Hepatocyte (in vitro differentiated cells): ENCODE data around the gene GAB1.

Experiments
- CTCF ChIP-seq: fragments of 200-600 bp; sonication (generic); IDR thresholded peaks from 2 replicates; pipeline ENCODE4 v1.5.1; 2016; ENCODE audit warnings: antibody characterized with exemption, mild to moderate bottlenecking; ENCODE audit not compliant: poor library complexity
- EZH2 ChIP-seq: fragments of 200-600 bp; sonication (generic); IDR thresholded peaks from 2 replicates; pipeline ENCODE4 v1.6.1; 2016; ENCODE audit warnings: antibody characterized with exemption, mild to moderate bottlenecking, borderline replicate concordance
- EZH2phosphoT487 ChIP-seq: fragments of 200-600 bp; sonication (generic); IDR thresholded peaks from one replicate; pipeline ENCODE4 v1.6.1; 2018; ENCODE audit warnings: antibody characterized with exemption, mild to moderate bottlenecking, low read depth, moderate library complexity; ENCODE audit not compliant: unreplicated experiment, severe bottlenecking

- TF ChIP-seq EZH2phosphoT487 (no peak), CTCF (no peak), EZH2 (no peak)
These were observed 60.0 kb downstream of the GAB1 start for GRCh38 chr4:143396695-143397094.
